HEK293T (cell line): Measurements from ENCODE around the gene LRP4.

Source experiments
- BHLHE40 ChIP-seq: fragments of 450-650 bp; IDR thresholded peaks from 2 replicates; pipeline ENCODE4 v1.6.1; 2016; ENCODE audit warnings: mild to moderate bottlenecking, moderate library complexity, borderline replicate concordance
- ELF4 ChIP-seq: fragments of 450-650 bp; IDR thresholded peaks from 2 replicates; pipeline ENCODE4 v1.6.1; 2017; ENCODE audit warnings: antibody characterized with exemption
- FOXK2 ChIP-seq: fragments of 450-650 bp; IDR thresholded peaks from 2 replicates; pipeline ENCODE4 v1.6.1; 2016; ENCODE audit warnings: mild to moderate bottlenecking
- FOXM1 ChIP-seq: fragments of 450-650 bp; IDR thresholded peaks from 2 replicates; pipeline ENCODE4 v1.6.1; 2017; ENCODE audit warnings: mild to moderate bottlenecking, borderline replicate concordance
- LEF1 ChIP-seq: fragments of 450-650 bp; IDR thresholded peaks from 2 replicates; pipeline ENCODE4 v1.6.1; 2017; ENCODE audit warnings: mild to moderate bottlenecking, borderline replicate concordance
- SP1 ChIP-seq: fragments of 450-650 bp; IDR thresholded peaks from 2 replicates; pipeline ENCODE4 v1.6.1; 2017

GRCh38 chr11:46914910-46915309, 3.4 kb downstream of the LRP4 start:
- no peak for TF ChIP-seq BHLHE40
- TF ChIP-seq FOXK2 = no peak
- TF ChIP-seq ELF4 = no peak
- TF ChIP-seq SP1 = no peak
- no peak for TF ChIP-seq LEF1
- no peak for TF ChIP-seq FOXM1
